MM.1S (cell line): ENCODE results near the gene ATG5.
"Not testable (repeated sequence)": the region's sequence is repeated elsewhere in the genome, so short reads cannot be mapped to it uniquely, and the experiment has no call there.

Experiments
- DNase-seq: peaks from one replicate; pipeline ENCODE4 v3.0.0-alpha.2; 2015
- H2AFZ ChIP-seq: fragments of 300-600 bp; sonication (generic); 2 replicates; pipeline ENCODE4 v1.6.0; 2016; ENCODE audit warnings: antibody characterized with exemption, low read length
- H3F3A ChIP-seq: fragments of 300-600 bp; sonication (generic); 2 replicates; pipeline ENCODE4 v1.6.1; 2016; ENCODE audit warnings: mild to moderate bottlenecking, antibody characterized with exemption, low read length, moderate library complexity, mixed read lengths; ENCODE audit not compliant: insufficient read depth
- H3K27ac ChIP-seq: fragments of 300-600 bp; sonication (generic); 2 replicates; pipeline ENCODE4 v1.5.1; 2016; ENCODE audit warnings: mild to moderate bottlenecking, low read length
- H3K27me3 ChIP-seq: fragments of 300-600 bp; sonication (generic); replicated peaks from 2 replicates; pipeline ENCODE4 v1.6.0; 2016; ENCODE audit warnings: low read length; ENCODE audit not compliant: insufficient read depth
- H3K36me3 ChIP-seq: fragments of 300-600 bp; sonication (generic); replicated peaks from 2 replicates; pipeline ENCODE4 v1.6.1; 2016; ENCODE audit warnings: mild to moderate bottlenecking, low read length, mixed read lengths; ENCODE audit not compliant: insufficient read depth
- H3K4me1 ChIP-seq: fragments of 300-600 bp; sonication (generic); 2 replicates; pipeline ENCODE4 v1.6.1; 2016; ENCODE audit warnings: low read length, mixed read lengths
- H3K4me2 ChIP-seq: fragments of 300-600 bp; sonication (generic); 2 replicates; pipeline ENCODE4 v1.6.0; 2016; ENCODE audit warnings: low read depth, low read length
- H3K4me3 ChIP-seq: fragments of 300-600 bp; sonication (generic); 2 replicates; pipeline ENCODE4 v1.5.1; 2016; ENCODE audit warnings: low read length, mixed read lengths
- H3K79me2 ChIP-seq: fragments of 300-600 bp; sonication (generic); 2 replicates; pipeline ENCODE4 v1.6.1; 2016; ENCODE audit warnings: mixed run types, low read length, mixed read lengths
- H3K9ac ChIP-seq: fragments of 300-600 bp; sonication (generic); 2 replicates; pipeline ENCODE4 v1.6.1; 2016; ENCODE audit warnings: low read length, mixed read lengths
- H3K9me2 ChIP-seq: fragments of 300-600 bp; sonication (generic); replicated peaks from 2 replicates; pipeline ENCODE4 v1.6.1; 2016; ENCODE audit warnings: mild to moderate bottlenecking, low read length, mixed read lengths; ENCODE audit not compliant: insufficient read depth
- H3K9me3 ChIP-seq: fragments of 300-600 bp; sonication (generic); replicated peaks from 2 replicates; pipeline ENCODE4 v1.6.1; 2016; ENCODE audit warnings: mild to moderate bottlenecking, low read length, mixed read lengths; ENCODE audit not compliant: insufficient read depth
- H4K20me1 ChIP-seq: fragments of 300-600 bp; sonication (generic); 2 replicates; pipeline ENCODE4 v1.6.1; 2016; ENCODE audit warnings: mild to moderate bottlenecking, low read length, moderate library complexity, mixed read lengths; ENCODE audit not compliant: insufficient read depth
- EZH2 ChIP-seq: fragments of 300-600 bp; sonication (generic); optimal IDR thresholded peaks from 2 replicates; pipeline ENCODE3; 2017; ENCODE audit warnings: low read depth, mild to moderate bottlenecking, antibody characterized with exemption, low read length, mixed read lengths
- EZH2phosphoT487 ChIP-seq: fragments of 300-600 bp; sonication (generic); IDR thresholded peaks from 2 replicates; pipeline ENCODE4 v1.6.1; 2018; ENCODE audit warnings: antibody characterized with exemption, low read length
- TF ChIP-seq, protein P1 (sequence below): fragments of 300-600 bp; sonication (generic); IDR thresholded peaks from 2 replicates; pipeline ENCODE4 v1.5.1; 2016; ENCODE audit warnings: antibody characterized with exemption, low read length, mixed read lengths

The ATG5 gene

DNA sequence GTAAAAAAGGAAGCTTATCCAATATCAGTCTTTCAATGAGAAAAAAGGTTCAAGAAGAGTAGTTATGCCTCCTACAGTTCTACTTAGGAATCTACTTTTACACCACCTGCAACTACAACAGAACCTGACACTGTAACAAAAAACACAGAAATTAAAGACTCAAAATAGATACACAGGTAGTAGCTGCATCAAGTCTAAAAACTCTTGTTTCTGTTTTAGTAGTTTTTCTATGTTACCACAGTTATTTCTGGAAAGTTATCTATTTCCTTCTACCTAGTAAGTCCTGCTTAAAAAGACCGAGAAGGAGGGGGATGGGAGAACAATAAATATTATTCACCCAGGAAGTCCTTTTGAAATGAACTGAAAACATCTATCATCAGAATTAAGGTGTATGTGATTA, 52.5 kb downstream of the ATG5 start:
- H3K9me3 ChIP-seq, result no peaks in the 10 kb centered on the region
- H3K4me1 ChIP-seq, result peaks cover 41% of the 10 kb centered on the region
- peak overlapping the region; percentile 75 for H3K4me2 ChIP-seq
- H2AFZ ChIP-seq, result no peak overlapping the region
- H3K27ac ChIP-seq, result peak overlapping the region; percentile 54; the same call in 1 of the 2 replicates
- no peaks in the 10 kb centered on the region for H3K36me3 ChIP-seq
- no peaks in the 10 kb centered on the region for H3K27me3 ChIP-seq
- H3K9me2 ChIP-seq, result no peaks in the 10 kb centered on the region
- peak; percentile 66 for DNase-seq
- peaks cover 23% of the 10 kb centered on the region for H3F3A ChIP-seq
- no peaks in the 10 kb centered on the region for H4K20me1 ChIP-seq
- TF ChIP-seq EZH2phosphoT487, result no peak
- TF ChIP-seq, protein P1, sequence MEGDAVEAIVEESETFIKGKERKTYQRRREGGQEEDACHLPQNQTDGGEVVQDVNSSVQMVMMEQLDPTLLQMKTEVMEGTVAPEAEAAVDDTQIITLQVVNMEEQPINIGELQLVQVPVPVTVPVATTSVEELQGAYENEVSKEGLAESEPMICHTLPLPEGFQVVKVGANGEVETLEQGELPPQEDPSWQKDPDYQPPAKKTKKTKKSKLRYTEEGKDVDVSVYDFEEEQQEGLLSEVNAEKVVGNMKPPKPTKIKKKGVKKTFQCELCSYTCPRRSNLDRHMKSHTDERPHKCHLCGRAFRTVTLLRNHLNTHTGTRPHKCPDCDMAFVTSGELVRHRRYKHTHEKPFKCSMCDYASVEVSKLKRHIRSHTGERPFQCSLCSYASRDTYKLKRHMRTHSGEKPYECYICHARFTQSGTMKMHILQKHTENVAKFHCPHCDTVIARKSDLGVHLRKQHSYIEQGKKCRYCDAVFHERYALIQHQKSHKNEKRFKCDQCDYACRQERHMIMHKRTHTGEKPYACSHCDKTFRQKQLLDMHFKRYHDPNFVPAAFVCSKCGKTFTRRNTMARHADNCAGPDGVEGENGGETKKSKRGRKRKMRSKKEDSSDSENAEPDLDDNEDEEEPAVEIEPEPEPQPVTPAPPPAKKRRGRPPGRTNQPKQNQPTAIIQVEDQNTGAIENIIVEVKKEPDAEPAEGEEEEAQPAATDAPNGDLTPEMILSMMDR, result peak; percentile 51
- H3K9ac ChIP-seq, result peak overlapping the region; percentile 28; the same call in 1 of the 2 replicates
- peaks cover 80% of the 10 kb centered on the region for H3K79me2 ChIP-seq
- peak overlapping the region; percentile 23 for H3K4me3 ChIP-seq

DNA sequence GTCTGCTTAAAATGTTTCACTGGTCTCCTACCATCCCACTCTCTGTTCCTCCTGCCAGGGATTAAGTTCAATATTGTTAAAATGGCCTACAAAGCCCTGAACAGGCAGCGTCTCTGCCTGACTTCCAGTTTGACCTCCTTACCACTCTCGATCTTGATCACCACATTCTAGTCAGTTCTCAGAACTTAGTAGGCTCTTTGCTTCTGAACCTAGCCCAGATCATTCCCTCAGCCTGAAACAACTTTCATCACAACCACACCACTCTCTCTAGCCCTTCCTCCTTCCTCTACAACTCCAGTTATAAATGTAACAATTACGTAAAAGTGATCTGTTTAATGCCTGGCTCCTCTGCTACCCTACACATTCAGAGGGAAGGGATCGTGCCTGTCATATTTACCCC, 53.3 kb downstream of the ATG5 start:
- Histone ChIP-seq H3K9ac (no peak overlapping the region), H3K9me2 (no peaks in the 10 kb centered on the region), H4K20me1 (no peaks in the 10 kb centered on the region), H3K27me3 (no peaks in the 10 kb centered on the region), H3K9me3 (no peaks in the 10 kb centered on the region), H3K4me2 (peak overlapping the region; percentile 75), H3F3A (peaks cover 23% of the 10 kb centered on the region), H3K4me1 (peaks cover 41% of the 10 kb centered on the region), H3K79me2 (peaks cover 83% of the 10 kb centered on the region), H3K36me3 (no peaks in the 10 kb centered on the region), H3K4me3 (peak overlapping the region; percentile 23; the same call in 1 of the 2 replicates), H2AFZ (no peak overlapping the region), H3K27ac (peak overlapping the region; percentile 54; the same call in 1 of the 2 replicates)
- no peak for DNase-seq
- TF ChIP-seq, protein P1, result no peak
- TF ChIP-seq EZH2 (no peak), EZH2phosphoT487 (no peak)

DNA sequence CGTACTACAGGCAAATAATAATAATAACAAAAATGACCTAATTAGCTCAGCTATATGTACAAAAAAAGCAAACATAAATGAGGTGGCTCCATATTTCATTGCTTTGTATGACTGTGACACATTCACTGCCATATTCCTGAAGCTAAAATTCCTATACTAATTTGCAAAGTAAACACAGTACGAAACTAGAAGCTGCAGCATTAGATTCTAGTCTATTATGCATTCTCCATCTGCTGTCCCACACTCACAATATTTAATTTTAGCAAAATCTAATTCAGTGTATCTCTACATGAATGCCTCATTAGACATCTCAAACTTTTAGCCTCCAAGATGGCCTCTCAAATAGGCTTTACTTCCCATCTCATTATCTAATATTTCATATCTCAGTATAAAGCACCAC, 55.1 kb downstream of the ATG5 start:
- Histone ChIP-seq H3K9me3 (no peaks in the 10 kb centered on the region), H3K4me2 (no peak overlapping the region), H3K4me3 (no peak overlapping the region), H3K27me3 (no peaks in the 10 kb centered on the region), H3K36me3 (no peaks in the 10 kb centered on the region), H3F3A (peaks cover 23% of the 10 kb centered on the region), H2AFZ (no peak overlapping the region), H3K79me2 (peaks cover 88% of the 10 kb centered on the region), H3K9me2 (no peaks in the 10 kb centered on the region), H3K27ac (no peak overlapping the region), H4K20me1 (no peaks in the 10 kb centered on the region), H3K4me1 (peaks cover 41% of the 10 kb centered on the region), H3K9ac (no peak overlapping the region)
- TF ChIP-seq, protein P1, result no peak
- no peak for TF ChIP-seq EZH2phosphoT487
- DNase-seq, result no peak

DNA sequence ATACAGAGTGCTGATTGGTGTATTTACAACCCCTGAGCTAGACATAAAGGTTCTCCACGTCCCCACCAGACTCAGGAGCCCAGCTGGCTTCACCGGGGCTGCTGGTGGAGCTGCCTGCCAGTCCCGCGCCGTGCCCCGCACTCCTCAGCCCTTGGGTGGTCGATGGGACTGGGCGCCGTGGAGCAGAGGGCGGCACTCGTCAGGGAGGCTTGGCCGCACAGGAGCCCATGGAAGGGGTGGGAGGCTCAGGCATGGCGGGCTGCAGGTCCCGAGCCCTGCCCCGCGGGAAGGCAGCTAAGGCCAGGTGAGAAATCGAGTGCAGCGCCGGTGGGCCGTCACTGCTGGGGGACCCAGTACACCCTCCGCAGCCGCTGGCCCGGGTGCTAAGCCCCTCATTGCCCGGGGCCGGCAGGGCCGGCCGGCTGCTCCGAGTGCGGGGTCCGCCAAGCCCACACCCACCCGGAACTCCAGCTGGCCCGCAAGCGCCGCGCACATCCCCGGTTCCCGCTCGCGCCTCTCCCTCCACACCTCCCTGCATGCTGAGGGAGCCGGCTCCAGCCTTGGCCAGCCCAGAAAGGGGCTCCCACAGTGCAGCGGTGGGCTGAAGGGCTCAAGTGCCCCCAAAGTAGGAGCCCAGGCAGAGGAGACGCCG, 56.2 kb downstream of the ATG5 start:
- not testable (repeated sequence) for H3K9ac ChIP-seq, H3K9me3 ChIP-seq, H3K27me3 ChIP-seq, H3K27ac ChIP-seq, DNase-seq, H4K20me1 ChIP-seq, H3K4me3 ChIP-seq, H3K9me2 ChIP-seq, H2AFZ ChIP-seq, H3K4me2 ChIP-seq, H3K36me3 ChIP-seq
- H3F3A ChIP-seq, result peaks cover 22% of the 10 kb centered on the region
- peaks cover 31% of the 10 kb centered on the region for H3K4me1 ChIP-seq
- peaks cover 83% of the 10 kb centered on the region for H3K79me2 ChIP-seq

DNA sequence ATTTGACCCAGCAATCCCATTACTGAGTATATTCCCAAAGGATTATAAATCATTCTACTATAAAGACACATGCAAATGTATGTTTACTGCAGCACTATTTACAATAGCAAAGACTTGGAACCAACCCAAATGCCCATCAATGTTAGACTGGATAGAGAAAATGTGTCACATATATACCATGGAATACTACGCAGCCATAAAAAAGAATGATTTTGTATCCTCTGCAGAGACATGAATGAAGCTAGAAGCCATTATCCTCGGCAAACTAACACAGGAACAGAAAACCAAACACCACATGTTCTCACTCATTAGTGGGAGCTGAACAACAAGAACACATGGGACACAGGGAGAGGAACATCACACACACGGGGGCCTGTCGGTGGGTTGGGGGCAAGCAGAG, 57.1 kb downstream of the ATG5 start:
- H3F3A ChIP-seq, result peaks cover 13% of the 10 kb centered on the region
- peaks cover 84% of the 10 kb centered on the region for H3K79me2 ChIP-seq
- H3K9me2 ChIP-seq, H3K4me2 ChIP-seq, H3K36me3 ChIP-seq, DNase-seq, H3K9ac ChIP-seq, H3K9me3 ChIP-seq, H3K4me3 ChIP-seq, H3K27me3 ChIP-seq, H3K27ac ChIP-seq, H4K20me1 ChIP-seq, H2AFZ ChIP-seq: not testable (repeated sequence)
- H3K4me1 ChIP-seq, result peaks cover 24% of the 10 kb centered on the region

DNA sequence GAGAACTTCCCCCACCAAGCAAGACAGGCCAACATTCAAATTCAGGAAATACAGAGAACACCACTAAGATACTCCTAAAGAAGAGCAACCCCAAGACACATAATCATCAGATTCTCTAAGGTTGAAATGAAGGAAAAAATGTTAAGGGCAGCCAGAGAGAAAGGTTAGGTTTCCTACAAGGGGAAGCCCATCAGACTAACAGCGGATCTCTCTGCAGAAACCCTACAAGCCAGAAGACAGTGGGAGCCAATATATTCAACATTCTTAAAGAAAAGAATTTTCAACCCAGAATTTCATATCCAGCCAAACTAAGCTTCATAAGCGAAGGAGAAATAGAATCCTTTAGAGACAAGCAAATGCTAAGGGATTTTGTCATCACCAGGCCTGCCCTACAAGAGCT, 61.1 kb downstream of the ATG5 start:
- not testable (repeated sequence) for H2AFZ ChIP-seq, DNase-seq, H3K9ac ChIP-seq, H3K4me2 ChIP-seq, H3K36me3 ChIP-seq, H3K4me3 ChIP-seq, H3K4me1 ChIP-seq, H3K27me3 ChIP-seq, H3F3A ChIP-seq, H3K9me3 ChIP-seq, H3K9me2 ChIP-seq, H4K20me1 ChIP-seq, H3K27ac ChIP-seq
- peaks cover 71% of the 10 kb centered on the region for H3K79me2 ChIP-seq
